Kidney epithelial cell (primary cell): Measurements from ENCODE around the gene PTPN1. TPM values are rescaled to one million over a fixed set of nuclear protein-coding genes. Genes with fewer than 3 reads are reported as not detected.

ENCODE experiments used
- DNase-seq: peaks from one replicate; pipeline ENCODE4 v3.0.0-alpha.2; 2010; ENCODE audit warnings: low read depth
- H3K27me3 ChIP-seq: 2 replicates; pipeline ENCODE4 v1.6.0; 2011; ENCODE audit warnings: low read length; ENCODE audit not compliant: control insufficient read depth, insufficient read depth
- H3K36me3 ChIP-seq: 2 replicates; pipeline ENCODE4 v1.5.1; 2011; ENCODE audit warnings: low read length; ENCODE audit not compliant: control insufficient read depth, insufficient read depth
- H3K4me3 ChIP-seq: 2 replicates; pipeline ENCODE4 v1.5.1; 2011; ENCODE audit warnings: low read depth, mild to moderate bottlenecking, control low read depth, low read length
- total RNA-seq: library from RNA; depleted of rRNA; stranded (reverse); fragments of >200 nt; gene quantifications from 2 replicates; pipeline ENCODE4 v1.2.3, GENCODE V29; 2015
- TF ChIP-seq, protein P1 (sequence below): IDR thresholded peaks from 2 replicates; pipeline ENCODE4 v1.5.1; 2011; ENCODE audit warnings: mild to moderate bottlenecking, moderate library complexity, low read length, control low read depth, inconsistent platforms; ENCODE audit not compliant: insufficient read depth, poor library complexity, severe bottlenecking

Gene PTPN1
- total RNA-seq, 1 donor from 2014 or later = 36.9 TPM

DNA sequence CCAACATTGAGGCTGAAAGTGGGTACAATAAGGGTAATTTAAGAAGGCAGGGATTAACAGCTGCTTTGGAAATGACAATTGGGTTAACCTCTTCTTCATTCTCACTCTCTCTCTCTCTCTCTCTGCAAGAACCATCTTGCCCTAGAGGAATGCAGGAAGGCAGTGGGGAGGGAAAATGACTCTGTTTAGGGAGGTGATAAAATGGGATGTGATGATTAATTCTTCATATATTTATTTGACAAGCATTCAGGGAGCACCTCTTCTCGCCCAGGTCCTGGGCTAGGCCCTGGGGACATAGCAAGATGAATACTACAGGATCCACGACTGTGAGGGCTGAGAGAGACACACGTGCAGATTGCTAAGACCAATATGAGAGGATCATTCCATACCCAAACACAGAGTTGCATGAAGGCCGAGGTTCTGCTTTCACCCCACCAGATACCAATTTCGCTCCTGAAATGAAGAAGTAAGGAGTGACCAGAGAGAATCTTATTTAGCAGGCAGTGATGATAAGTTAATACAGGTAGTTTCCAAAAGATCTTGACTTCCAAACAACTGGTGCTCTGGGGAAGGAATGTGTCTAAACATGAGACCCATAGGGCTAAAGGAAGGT, 13.3 kb upstream of the PTPN1 start:
- DNase-seq = no peak
- no peaks in the 10 kb centered on the region for H3K36me3 ChIP-seq
- TF ChIP-seq, protein P1, sequence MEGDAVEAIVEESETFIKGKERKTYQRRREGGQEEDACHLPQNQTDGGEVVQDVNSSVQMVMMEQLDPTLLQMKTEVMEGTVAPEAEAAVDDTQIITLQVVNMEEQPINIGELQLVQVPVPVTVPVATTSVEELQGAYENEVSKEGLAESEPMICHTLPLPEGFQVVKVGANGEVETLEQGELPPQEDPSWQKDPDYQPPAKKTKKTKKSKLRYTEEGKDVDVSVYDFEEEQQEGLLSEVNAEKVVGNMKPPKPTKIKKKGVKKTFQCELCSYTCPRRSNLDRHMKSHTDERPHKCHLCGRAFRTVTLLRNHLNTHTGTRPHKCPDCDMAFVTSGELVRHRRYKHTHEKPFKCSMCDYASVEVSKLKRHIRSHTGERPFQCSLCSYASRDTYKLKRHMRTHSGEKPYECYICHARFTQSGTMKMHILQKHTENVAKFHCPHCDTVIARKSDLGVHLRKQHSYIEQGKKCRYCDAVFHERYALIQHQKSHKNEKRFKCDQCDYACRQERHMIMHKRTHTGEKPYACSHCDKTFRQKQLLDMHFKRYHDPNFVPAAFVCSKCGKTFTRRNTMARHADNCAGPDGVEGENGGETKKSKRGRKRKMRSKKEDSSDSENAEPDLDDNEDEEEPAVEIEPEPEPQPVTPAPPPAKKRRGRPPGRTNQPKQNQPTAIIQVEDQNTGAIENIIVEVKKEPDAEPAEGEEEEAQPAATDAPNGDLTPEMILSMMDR = no peak
- no peak overlapping the region for H3K4me3 ChIP-seq
- H3K27me3 ChIP-seq = no peaks in the 10 kb centered on the region

DNA sequence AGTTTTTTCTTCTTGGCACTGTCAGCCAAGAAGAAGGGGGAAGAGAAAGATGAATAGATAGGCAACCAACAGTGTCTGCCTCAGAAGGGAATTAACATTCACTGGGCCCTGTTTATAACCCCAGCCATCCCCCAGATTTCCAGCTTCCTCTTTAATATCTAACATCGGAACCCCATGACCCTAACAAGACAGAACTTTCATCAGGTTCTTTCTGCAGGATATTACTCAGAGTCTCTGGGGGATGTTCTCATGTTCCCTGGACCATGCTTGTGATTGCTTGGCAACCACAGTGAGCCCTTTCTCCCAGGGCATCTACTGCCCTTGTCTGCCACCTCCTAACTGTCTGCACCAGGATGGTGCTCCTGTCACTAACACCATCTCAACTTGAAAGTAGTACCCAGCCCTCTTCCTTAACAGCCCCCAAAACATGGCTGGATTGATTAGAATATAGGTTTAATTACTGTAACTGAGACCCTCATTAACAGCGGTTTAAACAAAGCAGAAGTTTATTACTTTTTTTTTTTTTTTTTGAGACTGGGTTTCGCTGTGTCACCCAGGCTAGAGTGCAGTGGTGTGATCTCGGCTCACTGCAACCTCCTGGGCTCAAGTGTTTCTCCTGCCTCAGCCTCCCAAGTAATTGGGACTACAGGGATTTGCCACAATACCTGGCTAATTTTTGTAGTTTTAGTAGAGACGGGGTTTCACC, 12.0 kb upstream of the PTPN1 start:
- Histone ChIP-seq H3K36me3 (no peaks in the 10 kb centered on the region), H3K27me3 (no peaks in the 10 kb centered on the region), H3K4me3 (no peak overlapping the region)
- no peak for DNase-seq
- TF ChIP-seq, protein P1 = no peak

DNA sequence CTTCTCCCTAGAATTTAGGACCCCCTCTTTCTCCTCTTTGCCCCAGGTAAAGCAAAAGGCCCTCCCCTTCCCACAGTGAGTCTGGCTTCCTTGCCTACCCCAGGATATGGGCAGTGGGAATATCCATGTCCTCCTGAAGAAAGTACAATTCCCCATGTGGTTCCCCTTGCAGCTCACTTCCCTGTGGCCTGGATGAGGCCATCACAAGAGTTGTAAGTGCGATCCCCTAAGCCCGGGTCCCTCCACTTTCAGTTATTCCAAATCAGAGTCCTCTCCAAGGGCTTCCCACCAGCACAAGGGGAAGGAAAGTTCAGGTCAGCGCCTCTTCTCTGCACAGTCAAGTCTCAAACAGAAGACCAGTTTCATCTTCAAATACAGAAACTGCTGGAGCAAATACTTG, 10.2 kb upstream of the PTPN1 start:
- TF ChIP-seq, protein P1 = no peak
- Histone ChIP-seq H3K36me3 (no peaks in the 10 kb centered on the region), H3K27me3 (no peaks in the 10 kb centered on the region), H3K4me3 (no peak overlapping the region)
- no peak for DNase-seq

DNA sequence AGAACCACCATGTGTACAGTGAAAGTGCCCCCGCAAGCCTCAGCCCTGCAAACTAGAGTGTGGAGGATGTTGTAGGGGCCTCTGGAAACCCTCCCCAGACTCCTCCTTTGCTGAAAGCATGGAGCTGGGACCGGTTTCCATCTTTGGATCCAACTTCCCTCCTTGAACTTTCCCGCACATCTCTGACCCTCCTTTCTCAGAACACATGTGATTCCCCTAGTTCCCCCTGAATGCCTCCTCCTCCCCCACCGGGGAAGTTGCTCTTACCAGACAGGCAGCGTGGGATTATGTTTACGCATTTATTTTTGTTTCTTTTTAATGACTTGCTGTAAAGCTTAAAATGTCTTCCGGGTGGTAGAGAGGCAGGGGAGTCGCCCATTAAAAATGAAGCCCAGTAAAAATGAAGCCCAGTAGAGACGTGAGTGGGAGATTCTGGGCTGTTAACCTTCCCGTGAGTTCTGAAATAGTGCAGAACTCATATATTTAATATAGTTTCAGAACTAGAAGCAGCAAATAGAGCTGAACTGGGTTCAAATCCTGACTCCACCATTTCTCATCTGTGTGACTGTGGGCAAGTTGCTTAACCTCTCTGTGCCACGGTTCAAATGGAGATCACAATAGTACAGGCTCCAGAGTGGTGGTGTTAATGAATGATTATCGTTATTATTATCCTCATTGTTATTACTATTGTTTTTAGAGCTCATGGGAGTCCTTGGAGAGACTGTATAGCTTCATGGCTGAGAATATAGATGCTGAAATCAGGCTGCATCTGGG, 8.0 kb upstream of the PTPN1 start:
- TF ChIP-seq, protein P1 = no peak
- no peak for DNase-seq

DNA sequence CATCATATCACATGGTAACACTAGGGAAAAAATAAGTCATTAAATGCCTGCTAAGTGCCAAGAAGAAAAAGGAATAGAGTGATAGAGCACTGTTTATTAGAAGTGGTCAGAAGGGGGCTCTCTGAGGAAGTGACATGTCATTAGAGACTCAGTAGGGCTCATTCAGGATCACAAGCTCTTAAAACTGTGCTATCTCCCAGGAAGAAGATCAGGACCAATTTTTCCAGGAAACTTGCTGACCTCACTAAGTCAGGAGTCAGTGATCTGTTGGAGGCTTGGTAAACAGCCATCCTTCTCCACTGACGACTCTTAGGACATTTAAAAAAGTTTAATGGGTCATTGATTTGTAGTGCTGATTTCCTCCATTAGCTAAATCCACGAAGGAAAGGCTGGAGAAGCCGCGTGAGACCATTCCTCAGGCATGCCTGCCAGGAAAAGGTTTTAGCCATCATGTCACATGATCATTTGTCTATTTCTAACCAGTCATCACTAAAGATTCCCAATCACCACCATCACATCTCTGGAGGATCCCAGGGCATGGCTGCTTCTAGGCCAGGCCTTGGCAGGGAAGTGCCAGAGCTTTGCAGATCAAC, 5.9 kb upstream of the PTPN1 start:
- no peak for DNase-seq
- H3K36me3 ChIP-seq = no peaks in the 10 kb centered on the region

More for the DNA sequence above, 8.0 kb upstream of the PTPN1 start:
- Histone ChIP-seq H3K27me3 (no peaks in the 10 kb centered on the region), H3K4me3 (no peak overlapping the region), H3K36me3 (no peaks in the 10 kb centered on the region)

More for the DNA sequence above, 5.9 kb upstream of the PTPN1 start:
- Histone ChIP-seq H3K4me3 (no peak overlapping the region), H3K27me3 (no peaks in the 10 kb centered on the region)
- TF ChIP-seq, protein P1 = peak; percentile 13
